ENCODE results near the gene RPH3AL. TPM values are rescaled to one million over a fixed set of nuclear protein-coding genes. Genes with fewer than 3 reads are reported as not detected.
"Not testable (repeated sequence)": the region's sequence is repeated elsewhere in the genome, so short reads cannot be mapped to it uniquely, and the experiment has no call there.

RPH3AL gene
- total and polyA plus RNA-seq, 12 donors = 3.6 to 11.1 (median 6.0) TPM

DNA sequence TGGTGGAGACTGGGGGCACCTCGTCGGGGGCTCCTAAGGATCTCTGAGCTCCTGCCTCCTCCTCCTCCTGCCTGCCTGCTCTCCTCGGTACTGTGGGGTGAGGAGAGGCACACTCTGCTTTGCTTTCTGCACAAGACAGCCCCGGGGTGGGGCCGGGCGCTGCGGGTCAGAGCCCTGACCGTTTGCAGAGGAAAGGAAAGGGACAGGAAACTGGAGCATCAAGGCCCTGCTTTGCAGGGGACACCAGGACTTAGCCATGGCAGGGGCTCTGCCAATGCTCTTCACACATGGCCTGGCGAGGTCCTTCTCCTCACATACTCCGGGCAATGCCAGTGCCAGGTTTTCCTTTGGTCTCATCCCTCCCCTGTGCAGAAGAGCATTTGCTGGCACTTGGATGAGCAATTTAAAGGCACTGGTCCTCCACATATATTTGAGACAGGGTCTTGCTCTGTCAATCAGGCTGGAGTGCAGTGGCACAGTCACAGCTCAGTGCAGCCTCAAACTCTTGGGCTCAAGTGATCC lies 147.4 kb downstream of the RPH3AL start:
- H3K4me3 ChIP-seq = no peak overlapping the region
- H3K27ac ChIP-seq = no peak overlapping the region
- WGBS, 2 donors = 31 to 37% methylated on average over 10 of the region's 10 CpGs
- peaks cover 0 to 4% (median 0%) of the 10 kb centered on the region in 11 donors for H3K9me3 ChIP-seq
- no peaks in the 10 kb centered on the region for H3K36me3 ChIP-seq
- TF ChIP-seq, protein P1, sequence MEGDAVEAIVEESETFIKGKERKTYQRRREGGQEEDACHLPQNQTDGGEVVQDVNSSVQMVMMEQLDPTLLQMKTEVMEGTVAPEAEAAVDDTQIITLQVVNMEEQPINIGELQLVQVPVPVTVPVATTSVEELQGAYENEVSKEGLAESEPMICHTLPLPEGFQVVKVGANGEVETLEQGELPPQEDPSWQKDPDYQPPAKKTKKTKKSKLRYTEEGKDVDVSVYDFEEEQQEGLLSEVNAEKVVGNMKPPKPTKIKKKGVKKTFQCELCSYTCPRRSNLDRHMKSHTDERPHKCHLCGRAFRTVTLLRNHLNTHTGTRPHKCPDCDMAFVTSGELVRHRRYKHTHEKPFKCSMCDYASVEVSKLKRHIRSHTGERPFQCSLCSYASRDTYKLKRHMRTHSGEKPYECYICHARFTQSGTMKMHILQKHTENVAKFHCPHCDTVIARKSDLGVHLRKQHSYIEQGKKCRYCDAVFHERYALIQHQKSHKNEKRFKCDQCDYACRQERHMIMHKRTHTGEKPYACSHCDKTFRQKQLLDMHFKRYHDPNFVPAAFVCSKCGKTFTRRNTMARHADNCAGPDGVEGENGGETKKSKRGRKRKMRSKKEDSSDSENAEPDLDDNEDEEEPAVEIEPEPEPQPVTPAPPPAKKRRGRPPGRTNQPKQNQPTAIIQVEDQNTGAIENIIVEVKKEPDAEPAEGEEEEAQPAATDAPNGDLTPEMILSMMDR (IDR thresholded peaks at IDR 0.05) = no peak
- peaks cover 0 to 14% (median 5%) of the 10 kb centered on the region in 9 donors for H3K4me1 ChIP-seq
- ATAC-seq = no peak
- peaks cover 0 to 6% (median 0%) of the 10 kb centered on the region in 7 donors for H3K27me3 ChIP-seq
- intact Hi-C loops (cut with DNase I) = no loop called here
- DNase-seq = no peak

- peaks cover 0 to 6% (median 0%) of the 10 kb centered on the region in 7 donors for H3K27me3 ChIP-seq
- peaks cover 5 to 20% (median 11%) of the 10 kb centered on the region in 9 donors for H3K4me1 ChIP-seq
- ATAC-seq (no peak), DNase-seq (no peak)
- H3K36me3 ChIP-seq = no peaks in the 10 kb centered on the region
- H3K4me3 ChIP-seq = no peak overlapping the region
- WGBS, 2 donors = 58% methylated on average over 11 of the region's 11 CpGs
- no peak overlapping the region for H3K27ac ChIP-seq
- TF ChIP-seq, protein P1 (IDR thresholded peaks at IDR 0.05) = no peak
- intact Hi-C loops (cut with DNase I) = no loop called here
- peaks cover 0 to 4% (median 0%) of the 10 kb centered on the region in 11 donors for H3K9me3 ChIP-seq
These were observed 148.0 kb downstream of the RPH3AL start for GRCh38 chr17:204427-205147.

- H3K27me3 ChIP-seq = peaks cover 0 to 13% (median 4%) of the 10 kb centered on the region in 7 donors
- H3K4me3 ChIP-seq = no peak overlapping the region
- no peaks in the 10 kb centered on the region for H3K9me3 ChIP-seq
- peaks cover 8 to 36% (median 20%) of the 10 kb centered on the region in 9 donors for H3K4me1 ChIP-seq
- ATAC-seq (no peak), DNase-seq (no peak)
- H3K36me3 ChIP-seq = no peaks in the 10 kb centered on the region
- intact Hi-C loops (cut with DNase I) = no loop called here
- TF ChIP-seq, protein P1 (IDR thresholded peaks at IDR 0.05) = no peak
- H3K27ac ChIP-seq = no peak overlapping the region
- WGBS, 2 donors = 80 to 90% methylated on average over 23 of the region's 23 CpGs
These were observed 150.1 kb downstream of the RPH3AL start for GRCh38 chr17:202501-202951.

DNA sequence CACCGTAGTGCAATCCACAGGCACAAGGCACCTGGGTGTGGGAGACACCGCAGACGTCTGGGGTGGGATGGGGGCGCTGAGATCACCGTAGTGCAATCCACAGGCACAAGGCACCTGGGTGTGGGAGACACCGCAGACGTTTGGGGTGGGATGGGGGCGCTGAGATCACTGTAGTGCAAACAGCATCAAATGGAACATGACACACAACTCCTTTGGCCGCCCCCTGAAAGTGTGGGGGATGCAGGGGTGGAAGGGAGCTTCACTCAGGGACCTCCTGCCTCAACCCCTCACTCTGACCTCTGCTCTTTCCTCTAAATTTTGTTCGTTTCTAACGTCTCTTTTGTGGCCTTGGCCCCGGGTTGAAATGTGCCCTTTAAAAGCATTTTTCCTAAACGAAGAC lies 150.9 kb downstream of the RPH3AL start:
- WGBS, 2 donors = 74 to 83% methylated on average over 10 of the region's 13 CpGs
- H3K4me3 ChIP-seq; ATAC-seq; H3K9me3 ChIP-seq; intact Hi-C loops (cut with DNase I); H3K27ac ChIP-seq; DNase-seq; H3K36me3 ChIP-seq: not testable (repeated sequence)
- H3K27me3 ChIP-seq = peaks cover 0 to 21% (median 5%) of the 10 kb centered on the region in 7 donors
- H3K4me1 ChIP-seq = peaks cover 8 to 36% (median 20%) of the 10 kb centered on the region in 9 donors

GRCh38 chr17:201257-201656 lies 151.3 kb downstream of the RPH3AL start:
- ATAC-seq; intact Hi-C loops (cut with DNase I); H3K36me3 ChIP-seq; H3K9me3 ChIP-seq; H3K4me3 ChIP-seq; DNase-seq: not testable (repeated sequence)
- WGBS, 2 donors = 84 to 86% methylated on average over 13 to 14 of the region's 16 CpGs
- Histone ChIP-seq H3K4me1 (peaks cover 8 to 36% (median 20%) of the 10 kb centered on the region in 9 donors), H3K27me3 (peaks cover 0 to 21% (median 6%) of the 10 kb centered on the region in 7 donors), H3K27ac (peak overlapping the region in 2 of 10 donors; percentile 72 to 74)

Measured in heart right ventricle (tissue), 16 donors.